ENCODE results near the gene TERT.

TERT gene

DNA sequence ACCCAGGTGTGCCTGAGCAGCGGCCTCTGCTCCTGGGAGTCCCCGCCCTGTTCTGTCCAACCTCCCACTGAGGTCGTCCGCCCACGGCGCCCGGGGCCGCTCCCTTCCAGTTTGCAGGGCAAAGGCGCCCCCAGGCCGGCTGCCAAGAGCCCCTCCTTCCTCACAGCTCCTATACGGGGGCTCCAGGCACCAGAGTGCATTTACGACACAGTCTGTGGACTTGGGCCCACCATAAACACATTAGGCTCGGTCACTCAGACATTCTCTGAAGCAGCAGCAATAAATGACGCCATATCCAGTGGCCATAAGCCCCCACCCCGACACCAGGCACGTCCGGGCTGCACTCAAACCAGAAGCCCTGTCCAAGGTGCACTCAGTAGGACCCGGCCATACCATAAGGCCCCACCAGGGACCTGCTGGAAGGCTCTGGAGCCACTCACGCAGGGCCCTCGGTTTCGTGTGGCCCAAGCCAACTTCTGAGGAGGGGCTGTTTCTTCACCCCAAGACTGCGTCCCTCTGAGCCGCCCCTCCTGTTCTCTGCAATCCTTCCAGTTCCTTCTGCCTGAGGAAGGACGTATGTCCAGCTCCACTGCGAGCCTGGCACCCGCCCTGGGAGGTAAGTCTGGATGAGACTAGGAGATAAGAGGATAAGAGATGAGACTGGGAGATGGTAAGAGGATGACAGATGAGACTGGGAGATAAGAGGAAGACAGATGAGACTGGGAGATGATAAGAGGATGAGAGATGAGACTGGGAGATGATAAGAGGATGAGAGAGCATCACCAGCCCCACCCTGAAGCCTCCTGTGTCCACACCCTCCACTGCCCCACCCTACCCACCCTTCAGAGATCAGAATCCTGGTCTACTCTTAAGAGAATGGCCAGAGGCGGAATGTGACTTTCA is 42.9 kb downstream of the TERT start:
- Histone ChIP-seq H3K27ac (no peak overlapping the region), H3K9me3 (replicated peaks in 1 of 11) (no peaks in the 10 kb centered on the region), H3K4me3 (no peak overlapping the region), H4K20me1 (peaks cover 0 to 90% (median 50%) of the 10 kb centered on the region in 11 experiments; a peak in 17 of 22 replicates), H3K36me3 (peaks cover 0 to 19% (median 0%) of the 10 kb centered on the region in 11 experiments; a peak in 6 of 22 replicates), H3K4me1 (peaks cover 0 to 33% (median 17%) of the 10 kb centered on the region in 10 experiments; a peak in 17 of 20 replicates), H3K4me2 (no peak overlapping the region), H3K9ac (no peak overlapping the region), H3K27me3 (peaks cover 10 to 21% (median 15%) of the 10 kb centered on the region in 11 experiments)
- no peak for TF ChIP-seq Cebpa-rat (IDR thresholded peaks at IDR 0.05)

DNA sequence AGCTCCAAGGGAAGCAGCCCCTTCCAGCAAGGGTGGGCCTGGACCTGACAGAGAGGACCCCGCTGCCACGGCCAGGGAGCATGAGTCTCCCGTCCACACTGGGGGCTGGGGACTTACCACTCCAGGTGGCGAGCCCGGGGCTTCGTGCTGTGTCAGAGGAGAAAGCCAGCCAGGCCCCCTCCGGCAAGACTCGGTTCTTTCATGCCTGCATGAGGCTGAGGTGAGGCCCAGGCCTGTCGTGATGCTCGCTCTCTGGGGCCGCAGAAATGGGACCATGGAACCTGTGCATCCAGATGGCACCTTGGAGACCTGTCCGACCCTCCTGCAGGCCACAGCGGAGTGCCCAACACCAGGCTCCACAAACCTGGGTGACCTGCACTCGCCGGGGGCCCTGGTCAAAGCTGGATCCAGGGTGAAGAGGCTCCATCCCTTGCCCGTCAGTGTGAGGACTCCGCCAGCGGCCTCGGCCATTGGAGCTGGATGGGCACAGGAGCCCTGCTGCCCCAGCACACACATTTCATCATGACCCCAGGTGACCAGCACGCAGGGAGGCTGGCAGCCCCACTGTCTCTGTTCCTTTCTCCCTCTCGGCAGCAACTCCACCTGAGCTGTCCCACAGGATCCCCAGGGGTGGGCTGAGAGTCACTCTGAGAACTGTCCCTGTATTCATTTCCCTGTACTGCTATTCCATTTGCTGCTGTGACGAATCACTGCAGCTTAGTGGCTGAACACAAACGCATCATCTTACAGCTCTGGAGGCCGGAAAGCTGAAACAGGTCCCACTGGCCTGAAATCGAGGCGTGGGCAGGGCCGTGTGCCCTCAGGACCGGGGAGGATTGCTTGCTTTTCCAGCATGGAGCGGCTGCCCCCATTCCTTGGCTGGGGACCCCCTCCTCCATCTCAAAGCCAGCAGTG is 45.2 kb downstream of the TERT start:
- H3K4me2 ChIP-seq = no peak overlapping the region
- peaks cover 33 to 44% (median 38%) of the 10 kb centered on the region in 11 experiments for H3K27me3 ChIP-seq
- H4K20me1 ChIP-seq = peaks cover 0 to 90% (median 58%) of the 10 kb centered on the region in 11 experiments; a peak in 17 of 22 replicates
- H3K36me3 ChIP-seq = peaks cover 0 to 13% (median 0%) of the 10 kb centered on the region in 11 experiments; a peak in 4 of 22 replicates
- no peak overlapping the region for H3K27ac ChIP-seq
- no peak for TF ChIP-seq Cebpa-rat (IDR thresholded peaks at IDR 0.05)
- no peak overlapping the region for H3K9ac ChIP-seq
- H3K9me3 ChIP-seq (replicated peaks in 1 of 11) = no peaks in the 10 kb centered on the region
- H3K4me3 ChIP-seq = no peak overlapping the region
- H3K4me1 ChIP-seq = peaks cover 0 to 24% (median 11%) of the 10 kb centered on the region in 10 experiments; a peak in 13 of 20 replicates

DNA sequence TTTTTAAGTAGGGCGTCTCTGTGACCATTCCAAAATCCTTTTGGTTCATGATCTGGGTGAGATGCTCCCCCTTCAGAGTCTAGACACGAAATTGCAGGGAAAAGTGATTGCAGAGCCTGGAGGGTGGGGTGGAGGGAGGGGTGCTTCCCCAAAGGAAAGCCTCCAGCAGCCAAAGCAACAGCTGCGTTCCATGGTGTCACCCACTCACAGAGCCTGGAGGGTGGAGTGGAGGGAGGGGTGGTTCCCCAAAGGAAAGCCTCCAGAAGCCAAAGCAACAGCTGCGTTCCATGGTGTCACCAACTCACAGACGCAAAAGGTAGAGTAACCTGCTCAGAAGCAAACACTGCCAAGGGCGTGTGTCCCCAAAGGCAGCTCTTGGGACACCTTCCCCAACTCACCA is 47.1 kb downstream of the TERT start:
- no peak overlapping the region for H3K4me3 ChIP-seq
- H4K20me1 ChIP-seq = peaks cover 0 to 85% (median 63%) of the 10 kb centered on the region in 11 experiments; a peak in 17 of 22 replicates
- no peak for TF ChIP-seq Cebpa-rat (IDR thresholded peaks at IDR 0.05)
- no peak overlapping the region for H3K27ac ChIP-seq
- no peaks in the 10 kb centered on the region for H3K36me3 ChIP-seq
- no peak overlapping the region for H3K9ac ChIP-seq
- no peak overlapping the region for H3K4me2 ChIP-seq
- no peaks in the 10 kb centered on the region for H3K9me3 ChIP-seq (replicated peaks in 1 of 11)
- H3K27me3 ChIP-seq = peaks cover 33 to 53% (median 43%) of the 10 kb centered on the region in 11 experiments
- H3K4me1 ChIP-seq = peaks cover 0 to 18% (median 10%) of the 10 kb centered on the region in 10 experiments; a peak in 11 of 20 replicates

DNA sequence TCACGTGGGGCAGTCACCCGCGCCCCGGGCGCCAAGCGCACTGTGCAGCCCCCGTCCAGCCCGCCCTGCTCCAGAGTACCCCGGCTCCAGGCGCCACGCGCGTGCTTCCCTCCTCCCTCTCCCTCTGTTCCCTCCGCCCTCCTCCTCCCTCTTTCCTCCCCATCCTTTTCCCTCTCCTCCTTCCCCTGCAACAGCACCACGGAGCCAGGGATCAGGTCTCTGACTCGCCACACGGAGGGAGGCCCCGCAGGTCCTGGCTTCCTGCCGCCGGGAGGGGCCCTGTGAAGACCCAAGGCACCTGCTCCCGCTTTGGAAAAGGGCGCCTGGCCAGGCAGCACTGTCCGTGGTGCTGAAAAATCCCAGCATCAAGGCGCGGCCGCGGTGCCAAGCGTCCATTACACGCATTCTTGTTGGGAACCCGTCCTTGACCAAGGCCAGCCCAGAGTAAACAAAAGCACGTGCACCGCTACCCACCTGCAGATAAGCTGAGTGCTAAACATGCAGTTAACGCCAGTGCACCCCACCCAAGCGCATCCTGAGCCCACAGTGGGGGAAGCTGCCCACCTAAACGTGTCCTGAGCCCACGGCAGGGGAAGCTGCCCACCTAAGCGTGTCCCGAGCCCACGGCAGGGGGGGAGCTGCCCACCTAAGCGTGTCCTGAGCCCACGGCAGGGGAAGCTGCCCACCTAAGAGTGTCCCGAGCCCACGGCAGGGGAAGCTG is 48.0 kb downstream of the TERT start:
- no peak for TF ChIP-seq Cebpa-rat (IDR thresholded peaks at IDR 0.05)
- Histone ChIP-seq H3K4me3 (peak overlapping the region in 1 of 10 experiments; percentile 5; a peak in 1 of 20 replicates), H3K36me3 (no peaks in the 10 kb centered on the region), H3K9ac (no peak overlapping the region), H3K27me3 (peaks cover 33 to 53% (median 46%) of the 10 kb centered on the region in 11 experiments), H3K27ac (no peak overlapping the region), H3K4me1 (peaks cover 0 to 18% (median 10%) of the 10 kb centered on the region in 10 experiments; a peak in 11 of 20 replicates), H3K9me3 (replicated peaks in 1 of 11) (no peaks in the 10 kb centered on the region), H4K20me1 (peaks cover 0 to 85% (median 63%) of the 10 kb centered on the region in 11 experiments; a peak in 17 of 22 replicates), H3K4me2 (peak overlapping the region in 7 of 11 experiments; percentile 7 to 48 (median 20); a peak in 8 of 22 replicates)

DNA sequence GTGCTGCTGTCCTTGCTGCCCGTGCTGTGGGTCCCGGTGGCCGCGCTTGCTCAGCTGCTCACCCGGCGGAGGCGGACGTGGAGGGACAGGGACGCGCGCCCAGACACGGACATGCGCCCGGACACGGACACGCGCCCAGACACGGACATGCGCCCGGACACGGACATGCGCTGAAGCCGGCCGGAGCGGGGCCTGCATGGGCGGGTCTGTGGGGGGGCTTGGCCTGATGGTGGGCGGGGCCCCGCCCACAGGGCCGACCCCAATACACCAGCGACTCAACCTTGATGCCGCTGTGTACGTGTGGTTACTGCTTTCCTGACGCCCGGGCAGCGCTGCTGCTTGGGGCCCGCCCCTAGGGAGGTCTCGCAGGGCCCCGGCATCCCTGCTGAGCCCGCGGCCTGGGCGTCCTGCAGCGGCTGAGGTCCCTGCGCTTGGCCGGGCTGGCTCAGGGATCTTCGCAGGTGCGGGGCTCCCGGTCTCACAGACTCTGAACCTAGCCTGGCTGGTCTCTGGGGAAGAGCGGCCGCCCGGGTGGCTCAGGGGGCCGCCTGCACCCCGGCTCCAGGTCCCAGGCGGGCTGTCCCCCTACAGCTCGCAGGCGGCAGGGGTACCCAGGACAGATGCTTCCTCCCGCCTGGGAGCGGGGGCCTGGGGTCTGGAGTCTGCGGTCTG is 48.8 kb downstream of the TERT start:
- Histone ChIP-seq H3K4me1 (peaks cover 0 to 18% (median 10%) of the 10 kb centered on the region in 10 experiments; a peak in 11 of 20 replicates), H3K4me3 (peak overlapping the region in 1 of 10 experiments; percentile 5; a peak in 1 of 20 replicates), H3K9me3 (replicated peaks in 1 of 11) (no peaks in the 10 kb centered on the region), H3K4me2 (peak overlapping the region in 7 of 11 experiments; percentile 7 to 48 (median 20); a peak in 9 of 22 replicates), H3K36me3 (no peaks in the 10 kb centered on the region), H3K27me3 (peaks cover 33 to 53% (median 46%) of the 10 kb centered on the region in 11 experiments), H4K20me1 (peaks cover 0 to 85% (median 63%) of the 10 kb centered on the region in 11 experiments; a peak in 17 of 22 replicates), H3K27ac (no peak overlapping the region), H3K9ac (no peak overlapping the region)
- TF ChIP-seq Cebpa-rat (IDR thresholded peaks at IDR 0.05) = no peak

DNA sequence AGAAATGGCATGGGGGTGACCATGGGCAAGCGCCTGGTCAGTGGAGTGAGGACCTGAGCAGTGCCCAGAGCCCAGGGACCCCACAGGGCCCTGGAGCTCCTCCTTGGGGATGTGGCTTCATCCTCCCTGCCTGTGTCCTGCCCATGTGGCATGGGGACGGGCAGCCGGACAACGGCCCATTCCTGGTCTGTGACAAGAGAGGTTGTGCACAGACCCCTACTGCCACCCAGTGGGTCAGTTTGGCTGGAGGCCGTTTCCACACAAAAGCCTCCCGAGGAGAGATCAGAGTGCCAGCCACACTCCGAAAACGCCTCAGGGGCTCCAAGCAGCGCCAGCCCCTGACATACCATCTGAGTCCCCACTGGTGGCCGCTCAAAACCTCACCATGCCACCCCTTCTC is 49.9 kb downstream of the TERT start:
- Histone ChIP-seq H3K27ac (no peak overlapping the region), H3K27me3 (peaks cover 33 to 53% (median 46%) of the 10 kb centered on the region in 11 experiments), H3K4me3 (no peak overlapping the region), H4K20me1 (peaks cover 0 to 84% (median 56%) of the 10 kb centered on the region in 11 experiments; a peak in 17 of 22 replicates), H3K4me1 (peaks cover 0 to 18% (median 9%) of the 10 kb centered on the region in 10 experiments; a peak in 11 of 20 replicates), H3K9me3 (replicated peaks in 1 of 11) (no peaks in the 10 kb centered on the region), H3K9ac (no peak overlapping the region), H3K36me3 (no peaks in the 10 kb centered on the region), H3K4me2 (no peak overlapping the region)
- no peak for TF ChIP-seq Cebpa-rat (IDR thresholded peaks at IDR 0.05)

DNA sequence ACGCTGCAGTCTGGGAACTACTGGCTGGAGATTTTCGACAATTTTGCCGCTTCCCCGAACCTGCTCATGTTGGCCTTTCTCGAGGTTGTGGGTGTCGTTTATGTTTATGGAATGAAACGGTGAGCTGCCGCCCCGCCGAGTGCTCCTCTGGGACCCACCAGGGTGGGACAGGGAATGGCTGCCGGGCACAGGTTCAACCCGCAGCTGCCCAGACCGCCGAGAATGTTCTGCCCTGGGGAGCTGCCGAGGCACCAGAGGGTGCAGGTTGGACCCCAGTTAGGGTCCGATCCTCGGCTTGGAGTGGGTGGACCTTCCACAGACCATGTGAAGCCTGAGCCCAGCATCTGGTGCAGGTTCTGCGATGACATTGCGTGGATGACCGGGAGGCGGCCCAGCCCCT is 50.6 kb downstream of the TERT start:
- Histone ChIP-seq H3K36me3 (no peaks in the 10 kb centered on the region), H3K9me3 (replicated peaks in 1 of 11) (no peaks in the 10 kb centered on the region), H3K27ac (no peak overlapping the region), H4K20me1 (peaks cover 0 to 84% (median 49%) of the 10 kb centered on the region in 11 experiments; a peak in 17 of 22 replicates), H3K4me2 (no peak overlapping the region), H3K9ac (no peak overlapping the region), H3K4me3 (no peak overlapping the region), H3K4me1 (peaks cover 0 to 18% (median 9%) of the 10 kb centered on the region in 10 experiments; a peak in 11 of 20 replicates), H3K27me3 (peaks cover 33 to 53% (median 46%) of the 10 kb centered on the region in 11 experiments)
- TF ChIP-seq Cebpa-rat (IDR thresholded peaks at IDR 0.05) = no peak
